OCI-LY7 (cell line): ENCODE data around the gene FBXL17. TPM values are rescaled to one million over a fixed set of nuclear protein-coding genes. Genes with fewer than 3 reads are reported as not detected.
A peak's percentile ranks its signal among the peaks of the same experiment; 100 is the strongest.

Experiments
- BruUV-seq: library from RNA; stranded (reverse); fragments of 400-500 nt; replicated peaks from 2 replicates; lab custom pipeline; 2021; lab: Mats Ljungman, UMichigan
- CTCF ChIA-PET: fragments of 300-600 bp; sonication (Branson Sonifier 250); formaldehyde crosslinking; loops from one replicate; lab custom pipeline; 2022; ENCODE audit warnings: antibody characterized with exemption; ENCODE audit not compliant: unreplicated experiment; lab: Charles Lee
- POLR2A ChIA-PET: fragments of 300-600 bp; sonication (Branson Sonifier 250); formaldehyde crosslinking; loops from one replicate; lab custom pipeline; 2022; ENCODE audit warnings: antibody characterized with exemption; lab: Charles Lee
- DNase-seq: peaks from one replicate; pipeline ENCODE4 v3.0.0-alpha.2; 2015; ENCODE audit warnings: low spot score
- H2AFZ ChIP-seq: fragments of 200-600 bp; sonication (generic), shearing (Covaris generic); 2 replicates; pipeline ENCODE4 v1.6.1; 2014; ENCODE audit warnings: mild to moderate bottlenecking, antibody characterized with exemption, low read length, moderate library complexity
- H3K27ac ChIP-seq: fragments of 200-600 bp; sonication (generic); 2 replicates; pipeline ENCODE4 v1.5.1; 2014; ENCODE audit warnings: mixed run types, low read depth, mild to moderate bottlenecking, moderate library complexity, low read length, inconsistent platforms; ENCODE audit not compliant: poor library complexity, severe bottlenecking
- H3K36me3 ChIP-seq: fragments of 200-600 bp; sonication (generic); 2 replicates; pipeline ENCODE4 v1.6.1; 2014; ENCODE audit warnings: mild to moderate bottlenecking, antibody characterized with exemption, low read length, moderate library complexity, mixed read lengths; ENCODE audit not compliant: insufficient read depth
- H3K4me1 ChIP-seq: fragments of 200-600 bp; sonication (generic); 2 replicates; pipeline ENCODE4 v1.5.1; 2014; ENCODE audit warnings: mild to moderate bottlenecking, low read length; ENCODE audit not compliant: insufficient read depth, poor library complexity, severe bottlenecking
- H3K4me2 ChIP-seq: fragments of 200-600 bp; sonication (generic); 2 replicates; pipeline ENCODE4 v1.6.1; 2014; ENCODE audit warnings: mild to moderate bottlenecking, low read length
- H3K4me3 ChIP-seq: fragments of 200-600 bp; sonication (generic); 2 replicates; pipeline ENCODE4 v1.5.1; 2014; ENCODE audit warnings: mild to moderate bottlenecking, low read depth, low read length; ENCODE audit not compliant: poor library complexity, severe bottlenecking
- H3K79me2 ChIP-seq: fragments of 200-600 bp; sonication (generic); 2 replicates; pipeline ENCODE4 v1.6.1; 2016; ENCODE audit warnings: low read depth, mild to moderate bottlenecking, low read length, moderate library complexity, mixed read lengths; ENCODE audit not compliant: insufficient read depth
- H3K9me2 ChIP-seq: fragments of 200-600 bp; sonication (generic); 2 replicates; pipeline ENCODE4 v1.6.1; 2016; ENCODE audit warnings: mild to moderate bottlenecking, low read length, mixed read lengths; ENCODE audit not compliant: insufficient read depth
- H3K9me3 ChIP-seq: fragments of 200-600 bp; sonication (generic); 2 replicates; pipeline ENCODE4 v1.6.1; 2014; ENCODE audit warnings: mild to moderate bottlenecking, mixed run types, low read length, mixed read lengths
- H4K20me1 ChIP-seq: fragments of 200-600 bp; sonication (generic); 2 replicates; pipeline ENCODE4 v1.6.1; 2014; ENCODE audit warnings: mild to moderate bottlenecking, antibody characterized with exemption, low read length, moderate library complexity, mixed read lengths; ENCODE audit not compliant: insufficient read depth
- EZH2phosphoT487 ChIP-seq: fragments of 200-600 bp; sonication (generic); IDR thresholded peaks from 2 replicates; pipeline ENCODE4 v1.6.1; 2018; ENCODE audit warnings: low read depth, borderline replicate concordance, mild to moderate bottlenecking, mixed run types, antibody characterized with exemption, low read length, moderate library complexity, mixed read lengths
- intact Hi-C: fragments of 100-400 bp; cut with micrococcal nuclease; formaldehyde crosslinking; loops from one replicate; pipeline ENCODE4 v1.10.0; 2022; ENCODE audit not compliant: unreplicated experiment
- total RNA-seq, 2 experiments: library from RNA; depleted of rRNA in 1 of 2; stranded (reverse); fragments of >200 nt in 1 of 2; shearing (Covaris generic) in 1 of 2; gene quantifications; 2 replicates each; pipeline ENCODE4 v1.2.3, GENCODE V29; 2014 to 2022
- TF ChIP-seq, protein P1 (sequence below): fragments of 200-600 bp; sonication (generic); conservative IDR thresholded peaks from 2 replicates; pipeline ENCODE4 v1.5.1; 2014; ENCODE audit warnings: mild to moderate bottlenecking, antibody characterized with exemption, low read length, moderate library complexity, mixed read lengths

FBXL17 gene
- total RNA-seq, 2 experiments from 2014 or later, result 10.2 to 21.6 TPM

DNA sequence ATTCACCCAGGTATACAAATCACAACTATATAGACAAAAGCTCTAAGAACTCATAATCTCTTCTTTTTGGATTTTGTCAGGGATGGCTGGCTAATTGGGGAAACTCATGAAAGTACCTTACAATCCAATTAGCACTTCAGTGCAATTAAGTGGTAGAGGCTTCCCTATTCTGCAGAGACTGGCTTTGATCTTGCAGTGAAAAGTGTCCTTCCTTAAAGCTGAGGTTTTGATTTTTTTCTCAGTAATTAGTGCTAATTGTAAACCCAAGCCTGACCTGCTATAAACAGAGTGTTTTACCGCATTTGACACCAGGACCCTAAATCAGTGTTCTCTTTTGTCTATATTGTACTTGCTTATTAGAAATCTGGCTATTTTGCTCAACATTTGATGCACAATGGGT is 417.2 kb downstream of the FBXL17 start:
- H3K9me2 ChIP-seq, result no peaks in the 10 kb centered on the region
- DNase-seq, result no peak
- no peaks in the 10 kb centered on the region for H3K36me3 ChIP-seq
- TF ChIP-seq EZH2phosphoT487, result no peak
- TF ChIP-seq, protein P1, sequence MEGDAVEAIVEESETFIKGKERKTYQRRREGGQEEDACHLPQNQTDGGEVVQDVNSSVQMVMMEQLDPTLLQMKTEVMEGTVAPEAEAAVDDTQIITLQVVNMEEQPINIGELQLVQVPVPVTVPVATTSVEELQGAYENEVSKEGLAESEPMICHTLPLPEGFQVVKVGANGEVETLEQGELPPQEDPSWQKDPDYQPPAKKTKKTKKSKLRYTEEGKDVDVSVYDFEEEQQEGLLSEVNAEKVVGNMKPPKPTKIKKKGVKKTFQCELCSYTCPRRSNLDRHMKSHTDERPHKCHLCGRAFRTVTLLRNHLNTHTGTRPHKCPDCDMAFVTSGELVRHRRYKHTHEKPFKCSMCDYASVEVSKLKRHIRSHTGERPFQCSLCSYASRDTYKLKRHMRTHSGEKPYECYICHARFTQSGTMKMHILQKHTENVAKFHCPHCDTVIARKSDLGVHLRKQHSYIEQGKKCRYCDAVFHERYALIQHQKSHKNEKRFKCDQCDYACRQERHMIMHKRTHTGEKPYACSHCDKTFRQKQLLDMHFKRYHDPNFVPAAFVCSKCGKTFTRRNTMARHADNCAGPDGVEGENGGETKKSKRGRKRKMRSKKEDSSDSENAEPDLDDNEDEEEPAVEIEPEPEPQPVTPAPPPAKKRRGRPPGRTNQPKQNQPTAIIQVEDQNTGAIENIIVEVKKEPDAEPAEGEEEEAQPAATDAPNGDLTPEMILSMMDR, result no peak
- no peaks in the 10 kb centered on the region for H4K20me1 ChIP-seq
- CTCF ChIA-PET, result no interaction called here
- H3K27ac ChIP-seq, result no peak overlapping the region
- H3K9me3 ChIP-seq, result no peaks in the 10 kb centered on the region
- no peaks in the 10 kb centered on the region for H3K79me2 ChIP-seq
- H3K4me2 ChIP-seq, result no peak overlapping the region
- H3K4me1 ChIP-seq, result no peaks in the 10 kb centered on the region
- intact Hi-C loops, result no loop called here
- POLR2A ChIA-PET, result interaction anchor here (0.9 to 1.1 kb wide), 3 partner anchors 8 to 48 kb away, joined by 3 read pairs; no protein-coding TSS in a partner anchor
- no peak overlapping the region for H2AFZ ChIP-seq
- H3K4me3 ChIP-seq, result no peak overlapping the region
- BruUV-seq, result no TSS peak

DNA sequence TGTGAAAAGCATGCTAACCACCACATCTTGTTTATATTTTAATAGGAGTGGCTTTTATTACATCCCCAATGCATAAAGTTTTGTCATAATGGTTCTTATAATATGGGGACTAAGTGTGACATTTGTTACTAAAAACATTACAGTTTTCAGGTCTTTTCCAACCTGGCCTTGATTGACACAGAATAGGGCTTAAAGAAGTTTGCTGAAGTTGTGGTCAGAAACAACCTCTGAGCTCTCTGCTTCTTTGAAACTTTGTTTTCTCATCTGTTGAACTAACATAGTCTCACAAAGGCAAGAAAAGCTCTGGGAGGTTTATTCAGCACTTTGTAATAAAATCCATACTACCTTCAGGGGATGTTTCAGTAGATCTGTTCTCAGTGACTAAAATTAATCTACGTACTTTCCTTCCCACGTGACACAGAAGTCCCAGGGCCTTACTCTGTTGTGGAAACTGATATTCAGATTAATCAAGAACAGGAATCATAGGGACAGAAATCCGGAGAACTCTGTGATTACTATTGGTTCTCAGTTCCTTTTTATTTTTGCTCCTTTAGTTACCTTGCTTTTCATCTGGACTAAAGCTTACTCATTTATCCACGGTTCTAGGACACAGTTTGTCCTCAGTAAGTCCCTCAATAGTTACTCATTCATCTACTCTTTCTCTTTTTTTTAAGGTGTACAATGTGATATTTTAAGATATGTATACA is 422.2 kb downstream of the FBXL17 start:
- Histone ChIP-seq H3K9me3 (no peaks in the 10 kb centered on the region), H3K4me2 (no peak overlapping the region), H2AFZ (no peak overlapping the region), H3K4me1 (no peaks in the 10 kb centered on the region), H3K4me3 (no peak overlapping the region), H3K79me2 (no peaks in the 10 kb centered on the region), H3K27ac (no peak overlapping the region), H4K20me1 (no peaks in the 10 kb centered on the region), H3K9me2 (no peaks in the 10 kb centered on the region), H3K36me3 (no peaks in the 10 kb centered on the region)
- POLR2A ChIA-PET, result interaction anchor here (0.6 kb wide), 1 partner anchor 1114 kb away, joined by 5 read pairs; no protein-coding TSS in a partner anchor
- TF ChIP-seq, protein P1, result no peak
- no peak for TF ChIP-seq EZH2phosphoT487
- intact Hi-C loops, result no loop called here
- BruUV-seq, result no TSS peak
- no peak for DNase-seq
- CTCF ChIA-PET, result no interaction called here

DNA sequence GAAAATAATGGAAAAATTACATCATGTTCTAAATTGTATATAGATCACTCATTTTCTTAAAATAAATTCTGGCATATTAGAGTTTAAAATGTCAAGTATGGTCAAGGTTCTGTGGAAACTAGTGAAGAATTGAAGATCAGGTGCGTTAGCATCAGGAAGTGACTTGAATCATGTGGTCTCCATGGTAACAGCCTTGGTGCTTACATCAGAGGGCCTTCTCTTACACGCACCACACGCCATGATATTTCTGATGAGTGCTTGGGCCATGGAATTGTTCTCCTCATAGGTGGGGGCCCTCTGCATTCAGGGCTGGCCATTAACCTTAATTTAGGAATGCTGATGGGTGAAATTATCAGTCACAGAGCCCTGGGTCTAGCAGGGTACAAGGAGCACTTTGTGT is 423.0 kb downstream of the FBXL17 start:
- Histone ChIP-seq H3K4me3 (no peak overlapping the region), H3K36me3 (no peaks in the 10 kb centered on the region), H3K9me3 (no peaks in the 10 kb centered on the region), H3K4me2 (no peak overlapping the region), H2AFZ (no peak overlapping the region), H3K79me2 (no peaks in the 10 kb centered on the region), H4K20me1 (no peaks in the 10 kb centered on the region), H3K9me2 (no peaks in the 10 kb centered on the region), H3K27ac (no peak overlapping the region), H3K4me1 (no peaks in the 10 kb centered on the region)
- intact Hi-C loops, result no loop called here
- BruUV-seq, result no TSS peak
- DNase-seq, result peak; percentile 2
- TF ChIP-seq, protein P1, result no peak
- TF ChIP-seq EZH2phosphoT487, result no peak
- CTCF ChIA-PET, result interaction anchor here (0.6 kb wide), 1 partner anchor 946 kb away, joined by 3 read pairs; no protein-coding TSS in a partner anchor
- POLR2A ChIA-PET, result no interaction called here
